ENCODE data around the gene GNA14. TPM values are rescaled to one million over a fixed set of nuclear protein-coding genes. Genes with fewer than 3 reads are reported as not detected.

GNA14 gene
- polyA plus RNA-seq, 3 donors, result 15.1 to 16.7 (median 16.0) TPM

DNA sequence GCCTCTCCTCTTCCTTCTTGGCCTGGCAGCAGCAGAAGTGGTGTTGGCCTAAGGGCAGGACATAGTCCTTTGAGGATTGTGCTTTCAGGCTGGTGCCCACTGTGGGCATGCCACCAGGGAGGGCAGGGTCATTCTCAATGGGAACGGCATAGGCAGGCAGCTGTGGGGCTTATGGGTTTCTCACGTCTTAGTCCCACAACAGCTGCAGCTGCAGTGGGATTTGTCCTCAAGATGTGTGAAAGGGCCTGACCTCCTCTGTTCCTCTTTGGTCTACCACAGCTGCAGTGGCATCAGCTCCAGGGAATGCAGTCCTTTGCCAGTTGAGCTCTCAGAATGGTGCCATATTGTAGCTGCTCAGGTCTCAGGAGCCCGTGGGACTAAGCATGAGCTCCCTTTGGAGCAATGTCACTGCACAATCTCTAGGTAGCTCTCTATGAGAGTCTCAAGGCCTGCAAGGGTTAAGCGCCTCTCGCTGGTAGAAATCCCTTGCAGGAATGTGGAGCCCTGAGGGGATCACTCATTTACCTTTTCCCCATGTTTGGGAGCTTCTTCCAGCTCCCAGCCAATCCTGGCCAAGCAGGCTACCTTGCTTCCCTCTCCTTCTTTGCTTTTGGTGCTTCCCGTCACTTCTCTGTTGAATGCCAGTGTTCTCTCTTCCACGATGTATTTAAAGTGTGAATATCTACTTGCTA is 104.8 kb downstream of the GNA14 start:
- DNase-seq (ENCODE audit: low read depth in 3 of 3, low spot score in 2 of 3), result no peak

DNA sequence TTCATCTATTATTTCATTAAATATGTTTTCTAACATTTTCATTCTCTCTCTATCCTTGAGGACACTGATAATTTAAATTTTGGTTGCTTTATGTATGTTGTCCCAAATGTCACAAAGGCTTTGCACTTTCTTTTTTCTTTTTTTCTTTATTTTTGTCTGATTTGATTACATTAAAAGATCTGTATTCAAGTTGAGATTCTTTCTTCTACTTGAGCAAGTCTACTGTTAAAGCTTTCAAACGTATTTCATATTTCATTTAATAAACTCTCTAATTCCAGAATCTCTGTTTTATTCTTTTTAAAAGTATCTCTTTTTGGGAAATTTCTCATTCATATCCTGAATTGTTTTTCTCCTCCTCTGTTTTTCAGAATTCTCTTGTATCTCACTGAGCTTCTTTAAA is 106.5 kb downstream of the GNA14 start:
- no peak for DNase-seq (ENCODE audit: low read depth in 3 of 3, low spot score in 2 of 3)

DNA sequence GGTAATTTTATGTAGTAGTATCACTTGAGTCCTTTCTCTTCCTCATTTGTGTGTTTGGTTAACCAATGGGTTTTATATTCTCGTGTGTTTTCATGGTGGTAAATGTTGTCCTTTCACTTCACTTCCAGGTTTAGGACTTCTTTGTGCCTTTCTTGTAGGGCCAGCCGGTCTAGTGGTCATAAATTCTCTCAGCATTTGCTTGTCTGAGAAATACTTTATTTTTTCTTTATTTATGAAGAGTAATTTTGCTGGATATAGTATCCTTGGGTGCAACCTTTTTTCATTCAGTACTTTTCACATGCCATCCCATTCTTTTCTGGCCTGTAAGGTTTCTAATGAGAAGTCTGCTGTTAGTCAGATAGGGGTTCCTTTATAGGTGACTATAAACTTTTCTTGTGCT is 107.1 kb downstream of the GNA14 start:
- DNase-seq (ENCODE audit: low read depth in 3 of 3, low spot score in 2 of 3), result no peak

DNA sequence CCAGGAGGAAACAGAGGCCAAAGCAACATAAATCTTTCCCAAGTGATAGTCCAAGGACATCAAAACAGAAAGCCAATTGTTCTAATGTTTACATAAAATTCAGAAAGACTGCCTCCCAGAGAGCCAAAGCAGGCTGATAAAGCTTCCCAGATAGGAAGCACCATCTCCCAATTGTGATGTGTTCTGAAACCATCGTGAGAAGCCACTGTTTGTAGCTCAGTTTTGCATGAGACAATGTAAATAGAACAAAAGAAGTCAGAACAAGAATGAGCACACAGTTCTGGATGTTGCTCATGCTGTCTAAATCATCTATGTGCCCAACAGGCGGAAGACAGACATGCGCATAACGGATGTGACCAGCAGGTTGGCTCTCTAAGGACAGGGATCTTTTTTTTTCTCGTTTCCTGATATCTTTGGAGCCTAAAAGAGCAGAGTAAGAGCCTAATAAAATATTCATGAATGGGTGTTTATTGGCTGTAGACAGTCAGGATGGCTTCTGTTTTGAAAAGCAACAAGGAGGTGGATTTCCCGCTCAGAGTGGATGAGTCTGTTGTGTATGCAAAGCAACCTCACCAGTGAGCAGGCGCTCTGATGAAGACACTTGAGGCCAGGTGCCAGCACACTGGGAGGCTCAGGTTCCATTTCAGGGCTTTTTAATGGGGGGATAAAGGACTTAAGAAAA is 113.6 kb downstream of the GNA14 start:
- no peak for DNase-seq (ENCODE audit: low read depth in 3 of 3, low spot score in 2 of 3)

DNA sequence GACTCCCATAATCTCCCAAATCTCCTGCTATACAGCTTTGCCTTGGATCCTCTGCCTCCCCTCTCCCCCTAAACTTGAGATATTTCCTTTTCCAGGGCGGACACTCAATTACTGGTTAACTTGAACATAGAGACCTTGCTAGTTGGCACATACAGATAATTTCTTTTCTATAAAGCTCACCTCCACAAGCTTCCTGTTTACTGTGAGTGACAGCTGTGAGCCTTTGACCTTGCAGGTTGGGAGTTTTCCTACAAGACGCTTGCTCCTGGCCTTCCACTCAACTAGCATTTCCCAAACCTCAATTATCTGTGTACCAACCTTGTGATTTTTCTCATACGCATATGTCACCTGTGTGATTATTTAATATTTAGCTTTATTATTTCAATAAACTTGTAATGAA is 114.5 kb downstream of the GNA14 start:
- DNase-seq (ENCODE audit: low read depth in 3 of 3, low spot score in 2 of 3), result no peak

DNA sequence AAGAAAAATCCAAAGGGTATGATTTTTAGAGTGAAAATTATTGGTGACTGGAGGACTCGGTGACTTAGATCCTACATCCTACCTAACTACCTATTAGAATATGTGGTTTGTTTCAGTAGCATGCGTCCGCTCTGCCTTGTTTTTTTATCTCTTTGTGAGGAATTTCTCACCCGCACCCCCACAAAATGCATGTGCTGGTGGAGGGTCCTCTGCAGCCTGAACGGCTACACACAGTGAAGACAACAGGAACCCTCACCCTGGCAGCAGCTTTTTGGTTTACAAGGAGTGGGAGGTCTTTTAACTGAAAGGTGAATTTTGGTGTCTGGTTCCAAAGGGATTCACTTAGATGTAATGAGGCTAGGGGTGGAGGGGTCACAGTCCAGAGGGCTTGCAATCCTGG is 115.5 kb downstream of the GNA14 start:
- DNase-seq (ENCODE audit: low read depth in 3 of 3, low spot score in 2 of 3), result no peak

DNA sequence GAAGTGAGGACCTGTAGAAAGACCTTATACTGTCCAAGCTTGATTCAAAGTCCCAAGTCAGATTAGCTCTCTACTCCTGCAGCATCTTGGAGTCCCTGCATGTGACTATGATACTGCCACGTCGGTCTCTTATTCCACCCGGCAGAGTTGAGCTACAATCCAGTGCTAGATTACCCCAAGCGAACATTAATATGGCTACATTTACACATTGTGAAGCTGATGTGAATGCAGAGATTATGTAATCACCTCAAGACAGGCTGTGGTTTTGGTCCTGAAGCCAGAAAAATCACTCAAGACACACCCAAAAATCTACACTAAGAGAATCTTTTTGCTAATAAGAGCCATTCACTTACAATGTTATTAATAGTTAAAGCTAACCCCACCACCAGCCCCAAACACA is 116.7 kb downstream of the GNA14 start:
- DNase-seq (ENCODE audit: low read depth in 3 of 3, low spot score in 2 of 3), result no peak

DNA sequence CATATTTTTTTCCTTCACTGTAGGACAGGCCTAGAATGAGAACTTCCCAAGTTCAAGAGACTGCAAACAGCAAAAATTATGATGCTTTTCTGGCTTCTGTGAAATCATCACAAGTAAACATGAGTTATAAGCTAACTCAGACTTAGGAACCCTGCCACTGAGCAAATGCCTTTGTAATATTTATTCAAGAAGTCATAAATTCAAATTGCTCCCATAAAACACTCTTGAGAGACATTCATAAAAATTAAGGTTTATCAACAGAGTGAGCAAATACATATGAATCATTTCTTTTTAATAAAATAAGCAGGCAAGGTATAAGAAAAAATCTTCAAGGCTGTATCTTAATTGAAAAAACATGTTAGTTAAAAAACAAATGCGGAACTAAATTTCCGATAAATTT is 124.2 kb downstream of the GNA14 start:
- no peak for DNase-seq (ENCODE audit: low read depth in 3 of 3, low spot score in 2 of 3)

DNA sequence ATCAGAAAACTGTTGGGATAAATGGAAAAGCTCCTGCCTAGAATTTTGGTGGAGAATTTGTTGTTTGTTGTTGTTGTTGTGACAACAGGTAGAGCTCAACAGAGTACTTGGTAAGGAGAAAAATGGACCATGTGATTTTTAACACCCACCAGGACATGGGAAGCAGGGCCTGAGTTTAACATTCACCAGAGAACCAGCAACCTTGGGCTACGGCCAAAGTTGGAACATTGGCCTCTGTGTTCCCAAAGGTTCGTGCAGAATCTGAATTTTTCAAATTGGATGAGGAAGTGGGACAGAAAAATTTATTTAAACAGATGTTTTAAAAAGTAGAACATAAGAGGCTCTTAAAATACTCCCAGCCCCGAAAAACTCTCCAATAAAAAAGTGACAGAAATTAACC is 127.0 kb downstream of the GNA14 start:
- no peak for DNase-seq (ENCODE audit: low read depth in 3 of 3, low spot score in 2 of 3)

DNA sequence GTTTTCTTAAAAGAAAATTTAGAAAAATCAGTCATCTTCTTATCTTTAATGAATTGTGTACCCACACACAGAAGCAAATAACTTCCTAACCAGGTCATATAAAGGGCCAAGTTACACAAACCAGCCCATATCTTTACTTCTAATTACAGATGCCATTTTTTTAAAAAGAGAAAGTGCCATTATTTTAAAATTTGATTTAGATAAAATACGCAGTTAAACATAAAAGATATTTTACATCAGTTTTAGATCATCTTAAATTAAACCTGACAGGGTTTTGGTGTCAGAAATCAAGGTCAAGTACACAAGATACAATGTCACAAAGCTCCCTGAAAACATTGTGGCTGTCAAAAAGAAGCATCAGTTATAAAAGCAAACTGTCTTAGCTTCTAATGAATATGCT is 129.4 kb downstream of the GNA14 start:
- DNase-seq (ENCODE audit: low read depth in 3 of 3, low spot score in 2 of 3), result no peak

DNA sequence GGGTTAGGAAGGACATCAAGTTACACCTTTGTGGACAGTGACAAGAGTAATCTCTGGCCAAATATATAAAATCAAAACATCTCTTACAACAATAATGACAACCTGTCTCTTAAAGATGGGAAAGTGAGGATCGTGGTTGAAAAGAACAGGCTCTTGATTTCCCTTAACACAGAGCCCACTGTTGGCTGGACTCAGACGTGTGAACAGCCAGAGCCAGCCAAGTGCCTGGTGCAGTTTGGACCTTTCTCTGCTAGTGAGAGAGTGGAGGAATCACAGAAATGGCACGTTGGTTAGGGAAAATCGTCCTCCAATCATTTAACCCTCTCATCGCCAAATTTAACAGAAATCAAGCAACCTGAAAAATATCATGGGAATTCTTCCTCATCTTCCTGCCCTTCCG is 131.3 kb downstream of the GNA14 start:
- DNase-seq (ENCODE audit: low read depth in 3 of 3, low spot score in 2 of 3), result no peak

DNA sequence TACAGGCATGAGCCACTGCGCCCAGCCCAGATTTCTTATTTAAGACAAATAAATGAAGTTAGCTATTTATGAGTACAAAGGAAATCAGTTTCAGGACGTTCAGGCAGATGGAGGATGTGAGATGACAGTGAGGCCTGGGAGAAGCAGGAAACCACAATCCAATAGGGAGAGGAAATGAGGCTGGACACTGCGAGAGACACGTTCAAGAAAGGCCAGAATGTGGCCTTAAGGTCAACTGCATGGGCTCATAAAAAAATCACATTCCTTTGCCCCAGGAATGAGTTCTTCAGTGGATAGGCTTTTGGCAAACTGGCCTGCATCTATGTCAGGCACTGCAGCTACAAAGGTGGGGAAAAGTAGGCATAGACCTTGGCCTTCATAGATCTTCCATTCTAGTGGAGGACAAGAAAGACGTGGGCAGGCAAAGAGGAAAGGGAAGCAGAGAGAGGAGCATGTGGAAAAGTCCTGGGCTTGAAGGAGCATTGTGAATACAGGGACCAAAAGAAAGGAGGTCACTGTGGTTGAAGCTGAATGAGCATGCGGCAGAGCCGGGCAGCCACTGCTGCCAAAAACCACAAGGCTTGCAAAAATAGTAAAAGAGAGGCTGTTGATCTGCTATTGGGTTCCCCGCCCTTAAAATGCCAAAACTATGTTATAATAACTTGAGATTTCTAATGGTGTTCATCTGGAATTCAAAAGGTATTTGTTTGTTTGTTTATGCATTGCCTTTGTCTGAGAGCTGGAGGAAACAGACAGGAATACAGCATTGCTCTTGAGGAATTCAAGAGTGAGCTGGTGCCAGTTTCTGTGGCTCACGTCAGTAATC is 133.0 kb downstream of the GNA14 start:
- DNase-seq (ENCODE audit: low read depth in 3 of 3, low spot score in 2 of 3), result no peak

DNA sequence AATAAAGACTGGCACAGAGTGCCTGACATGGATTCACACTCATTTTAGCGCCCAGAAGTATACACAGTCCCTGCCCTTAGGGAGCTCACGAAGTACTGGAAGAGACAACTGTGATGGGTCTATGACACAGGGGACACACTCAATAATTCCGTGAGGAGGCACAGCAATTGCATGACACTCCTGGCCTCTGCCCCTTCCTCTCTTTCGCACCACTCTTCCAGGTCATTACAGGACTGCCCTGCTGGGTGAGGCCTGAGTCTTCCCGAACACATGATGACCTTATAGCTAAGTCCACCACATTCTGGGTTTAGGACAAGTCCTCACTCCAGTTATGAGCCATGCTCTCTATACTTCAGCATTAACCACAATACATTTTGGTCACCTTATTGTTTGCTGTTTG is 134.7 kb downstream of the GNA14 start:
- no peak for DNase-seq (ENCODE audit: low read depth in 3 of 3, low spot score in 2 of 3)

DNA sequence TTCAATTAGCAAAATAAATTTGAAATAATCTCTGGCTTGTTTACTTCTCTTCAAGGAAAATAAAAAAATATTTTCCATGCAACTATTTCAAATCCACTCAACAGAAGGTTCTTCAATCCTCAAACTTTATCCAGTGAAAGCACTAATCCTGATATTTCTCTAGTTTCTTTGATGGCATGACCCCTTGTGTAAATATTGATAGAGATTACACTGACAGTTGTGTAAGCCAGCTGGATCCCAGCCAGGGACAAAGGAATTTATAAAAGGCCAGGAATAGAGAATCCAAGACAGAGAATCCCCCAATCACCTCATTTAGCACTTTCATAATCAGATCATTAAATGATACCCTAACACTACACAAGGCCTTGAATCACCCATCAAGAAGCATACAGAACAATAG is 135.2 kb downstream of the GNA14 start:
- DNase-seq (ENCODE audit: low read depth in 3 of 3, low spot score in 2 of 3), result no peak

DNA sequence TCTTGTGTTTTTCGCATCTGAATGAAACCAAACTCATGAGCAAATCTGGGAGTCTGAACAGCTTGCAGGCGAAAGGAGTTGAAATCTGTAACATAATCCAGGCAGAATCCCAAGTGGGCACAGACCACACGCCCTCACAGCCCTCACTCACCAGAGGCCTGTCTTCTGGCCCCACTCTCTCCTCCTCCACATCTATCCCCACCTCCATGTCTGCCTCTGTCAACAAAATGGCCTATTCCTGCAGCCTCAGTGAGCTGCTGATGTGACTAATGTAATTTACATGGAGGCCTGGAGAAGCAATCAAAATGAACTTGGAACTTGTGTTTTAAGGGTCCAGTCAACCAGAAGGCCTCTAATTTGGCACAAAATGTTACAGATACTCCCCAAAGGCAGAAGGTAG is 136.6 kb downstream of the GNA14 start:
- no peak for DNase-seq (ENCODE audit: low read depth in 3 of 3, low spot score in 2 of 3)

DNA sequence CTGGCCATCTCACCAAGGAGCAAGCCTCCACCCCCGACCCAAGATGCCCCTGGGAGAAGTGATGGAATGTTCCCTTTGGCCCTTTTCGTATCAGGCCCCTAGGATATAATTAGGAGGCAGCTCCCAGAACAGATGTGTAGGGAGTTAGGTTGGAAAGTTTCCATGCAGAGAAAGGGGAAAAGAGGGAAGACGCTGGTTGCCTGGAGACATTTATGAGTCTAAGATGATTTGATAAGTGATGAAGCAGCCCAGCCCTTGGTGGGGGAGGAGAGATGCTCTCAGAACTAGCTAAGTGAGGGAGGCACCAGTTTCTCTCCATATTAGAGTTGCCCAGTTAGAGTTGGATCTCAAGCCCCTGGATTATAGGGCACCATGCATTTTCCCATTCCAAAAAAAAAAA is 137.5 kb downstream of the GNA14 start:
- no peak for DNase-seq (ENCODE audit: low read depth in 3 of 3, low spot score in 2 of 3)

DNA sequence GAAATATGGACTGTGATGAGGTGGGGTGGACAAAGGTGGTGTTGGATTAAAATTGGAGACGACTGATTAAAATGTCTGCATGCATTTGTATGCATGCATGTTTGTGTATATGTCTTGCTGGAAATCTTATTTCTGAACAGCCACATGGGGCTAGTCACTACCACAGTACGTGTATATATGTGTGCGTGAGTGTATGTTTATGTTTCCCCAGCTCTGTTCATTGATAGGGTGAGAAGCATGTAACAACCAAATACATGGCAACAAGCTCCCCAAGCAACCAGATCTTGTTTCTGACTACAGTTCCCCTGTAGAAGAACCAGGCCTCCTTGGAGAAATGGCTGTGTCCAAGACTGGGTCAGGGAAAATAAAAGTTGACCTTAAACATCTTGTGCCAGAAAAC is 139.7 kb downstream of the GNA14 start:
- DNase-seq (ENCODE audit: low read depth in 3 of 3, low spot score in 2 of 3), result no peak

DNA sequence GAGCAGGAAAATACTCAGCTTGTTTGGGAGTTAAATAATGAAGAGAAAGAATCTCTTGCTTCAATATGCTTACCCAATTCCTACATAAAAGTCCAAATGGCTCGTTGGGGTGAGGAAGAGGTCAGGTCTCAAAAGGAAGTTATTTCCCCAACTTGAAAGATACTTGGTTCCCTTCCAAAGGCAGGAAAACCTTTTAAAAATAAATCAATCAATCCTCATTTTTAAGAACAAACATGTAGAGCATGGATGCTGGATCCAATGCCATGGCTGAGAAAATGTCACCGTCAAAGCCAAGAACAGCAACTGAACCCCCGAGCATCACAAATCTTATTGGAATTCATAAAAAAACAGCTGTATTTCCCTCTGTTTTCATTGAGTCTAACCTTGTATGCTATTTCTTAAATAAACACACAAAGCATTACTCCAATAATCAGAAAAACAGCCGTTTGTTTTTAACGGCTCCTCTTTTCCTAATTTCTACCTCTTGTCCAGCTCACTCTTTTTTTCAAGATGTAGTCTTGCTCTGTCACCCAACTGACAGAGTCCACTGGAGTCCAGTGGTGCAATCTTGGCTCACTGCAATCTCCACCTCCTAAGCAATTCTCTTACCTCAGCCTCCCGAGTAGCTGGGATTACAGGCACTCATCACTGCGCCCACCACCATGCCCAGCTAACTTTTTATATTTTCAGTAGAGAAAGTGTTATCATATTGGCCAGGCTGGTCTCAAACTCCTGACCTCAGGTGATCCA is 140.7 kb downstream of the GNA14 start:
- peak in 2 of 3 donors; percentile 54 to 70 for DNase-seq (ENCODE audit: low read depth in 3 of 3, low spot score in 2 of 3)

DNA sequence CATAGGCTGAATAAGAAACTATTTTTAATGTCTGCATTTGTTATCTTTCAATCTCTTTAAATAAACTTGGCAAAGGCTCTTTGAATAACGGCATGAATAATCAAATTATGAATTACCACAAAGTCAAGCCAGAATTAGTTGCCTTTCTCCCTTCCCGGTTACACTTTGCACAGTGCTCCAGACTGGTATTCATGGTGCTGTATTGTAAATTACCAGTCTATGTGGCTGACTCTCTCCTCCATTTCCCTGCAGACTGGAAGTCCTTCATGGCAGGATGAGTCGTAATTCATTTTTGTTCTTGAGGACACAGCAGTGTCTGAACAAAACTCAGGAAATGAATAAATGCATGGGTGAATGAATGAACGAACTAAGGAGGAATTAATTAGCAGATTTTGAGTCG is 142.9 kb downstream of the GNA14 start:
- DNase-seq (ENCODE audit: low read depth in 3 of 3, low spot score in 2 of 3), result no peak

DNA sequence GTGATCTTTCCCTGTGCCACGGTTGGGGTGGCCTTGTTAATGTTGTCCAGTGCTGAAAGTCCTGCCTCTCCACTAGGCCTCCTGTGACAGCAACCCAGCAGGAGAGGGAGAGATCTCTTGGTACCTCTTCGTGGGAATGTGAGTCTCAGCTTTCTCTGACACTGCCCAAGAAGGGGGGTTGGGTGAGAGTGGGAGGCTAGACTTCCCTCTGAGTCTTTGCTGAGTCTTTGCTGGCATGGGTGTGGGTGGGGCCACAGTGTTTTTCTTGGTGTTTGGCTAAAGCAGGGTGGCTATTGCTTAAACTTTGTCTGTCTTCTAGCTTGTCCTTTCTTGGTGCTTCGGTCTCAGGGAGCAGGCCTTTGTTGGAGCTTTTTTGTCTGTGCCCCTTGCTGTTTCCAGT is 145.6 kb downstream of the GNA14 start:
- no peak for DNase-seq (ENCODE audit: low read depth in 3 of 3, low spot score in 2 of 3)

DNA sequence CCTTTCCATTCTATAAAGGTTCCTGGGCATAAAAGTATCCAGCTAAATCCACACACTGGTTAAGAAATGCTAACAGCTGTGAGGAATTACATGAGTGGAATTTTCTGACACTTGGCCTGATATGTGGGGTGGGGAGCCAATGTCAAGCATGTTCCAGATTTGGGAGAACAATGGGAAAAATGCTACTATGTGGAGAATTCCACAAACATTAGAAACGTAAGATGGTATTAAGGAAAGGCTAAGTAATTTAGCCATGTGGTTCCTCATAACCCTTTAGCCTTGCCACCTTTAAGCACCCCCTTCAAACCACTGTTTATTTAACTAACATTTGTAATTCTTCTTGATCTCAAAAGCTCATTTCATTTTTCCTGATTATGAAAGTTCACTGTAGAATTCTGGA is 149.2 kb downstream of the GNA14 start:
- no peak for DNase-seq (ENCODE audit: low read depth in 3 of 3, low spot score in 2 of 3)
